Lower leg skin (tissue), 4 donors: ENCODE data around the gene GMCL2. TPM values are rescaled to one million over a fixed set of nuclear protein-coding genes. Genes with fewer than 3 reads are reported as not detected.

Experiments
- DNase-seq, 2 donors: peaks; one replicate each; pipeline ENCODE4 v3.0.0-alpha.2; 2019; ENCODE audit warnings: low spot score in 2 of 2
- H3K4me3 ChIP-seq: fragments of 200-600 bp; sonication (generic); 2 replicates; pipeline ENCODE4 v1.5.1; 2017; ENCODE audit warnings: mild to moderate bottlenecking, low read depth; ENCODE audit not compliant: poor library complexity, severe bottlenecking
- POLR2A ChIP-seq, 2 donors: fragments of 450-650 bp; IDR thresholded peaks; one replicate each; pipeline ENCODE4 v1.6.1; 2016 to 2017; ENCODE audit warnings: antibody characterized with exemption in 2 of 2, mild to moderate bottlenecking in 1 of 2, moderate library complexity in 1 of 2
- WGBS, 2 donors: methylation state at CpG; one replicate each; pipeline ENCODE4 v1.1.5; 2018; 5-methylcytosine and 5-hydroxymethylcytosine counted together
- intact Hi-C: fragments of 100-400 bp; cut with DNase I; formaldehyde crosslinking; loops from one replicate; pipeline ENCODE4 v1.15.0; 2023; ENCODE audit warnings: low total_unique reads
- total RNA-seq, 4 donors: library from RNA; depleted of rRNA; stranded (reverse); fragments of >200 nt; gene quantifications; one replicate each; pipeline ENCODE4 v1.1.0, GENCODE V29; 2016
- TF ChIP-seq, protein P1 (sequence below), 3 donors: fragments of 450-650 bp; IDR thresholded peaks; one replicate each; pipeline ENCODE4 v1.5.1; 2016; ENCODE audit warnings: antibody characterized with exemption in 3 of 3, mild to moderate bottlenecking in 3 of 3, moderate library complexity in 2 of 3

Gene GMCL2
- total RNA-seq, 4 donors from 2014 or later: not detected

DNA sequence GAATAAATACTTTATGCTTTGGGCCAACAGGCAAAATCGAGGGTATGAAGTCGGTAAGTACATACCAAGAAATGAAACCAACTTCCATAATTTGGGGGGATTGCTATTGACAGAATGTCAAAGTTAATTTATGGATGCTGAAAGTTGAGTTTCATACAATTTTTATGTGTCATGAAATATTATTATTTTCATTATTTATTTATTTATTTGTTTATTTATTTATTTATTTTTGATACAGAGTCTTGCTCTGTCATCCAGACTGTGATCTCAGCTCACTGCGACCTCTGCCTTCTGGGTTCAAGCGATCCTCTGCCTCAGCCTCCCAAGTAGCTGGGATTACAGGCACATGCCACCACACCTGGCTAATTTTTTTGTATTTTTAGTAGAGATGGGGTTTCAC is 4.5 kb upstream of the GMCL2 start:
- 80 to 82% methylated on average over 4 of the region's 4 CpGs for WGBS, 2 donors
- TF ChIP-seq POLR2A (IDR thresholded peaks at IDR 0.05): no peak
- TF ChIP-seq, protein P1, sequence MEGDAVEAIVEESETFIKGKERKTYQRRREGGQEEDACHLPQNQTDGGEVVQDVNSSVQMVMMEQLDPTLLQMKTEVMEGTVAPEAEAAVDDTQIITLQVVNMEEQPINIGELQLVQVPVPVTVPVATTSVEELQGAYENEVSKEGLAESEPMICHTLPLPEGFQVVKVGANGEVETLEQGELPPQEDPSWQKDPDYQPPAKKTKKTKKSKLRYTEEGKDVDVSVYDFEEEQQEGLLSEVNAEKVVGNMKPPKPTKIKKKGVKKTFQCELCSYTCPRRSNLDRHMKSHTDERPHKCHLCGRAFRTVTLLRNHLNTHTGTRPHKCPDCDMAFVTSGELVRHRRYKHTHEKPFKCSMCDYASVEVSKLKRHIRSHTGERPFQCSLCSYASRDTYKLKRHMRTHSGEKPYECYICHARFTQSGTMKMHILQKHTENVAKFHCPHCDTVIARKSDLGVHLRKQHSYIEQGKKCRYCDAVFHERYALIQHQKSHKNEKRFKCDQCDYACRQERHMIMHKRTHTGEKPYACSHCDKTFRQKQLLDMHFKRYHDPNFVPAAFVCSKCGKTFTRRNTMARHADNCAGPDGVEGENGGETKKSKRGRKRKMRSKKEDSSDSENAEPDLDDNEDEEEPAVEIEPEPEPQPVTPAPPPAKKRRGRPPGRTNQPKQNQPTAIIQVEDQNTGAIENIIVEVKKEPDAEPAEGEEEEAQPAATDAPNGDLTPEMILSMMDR (IDR thresholded peaks at IDR 0.05): no peak
- intact Hi-C loops: no loop called here
- DNase-seq: no peak
- H3K4me3 ChIP-seq: no peak overlapping the region

DNA sequence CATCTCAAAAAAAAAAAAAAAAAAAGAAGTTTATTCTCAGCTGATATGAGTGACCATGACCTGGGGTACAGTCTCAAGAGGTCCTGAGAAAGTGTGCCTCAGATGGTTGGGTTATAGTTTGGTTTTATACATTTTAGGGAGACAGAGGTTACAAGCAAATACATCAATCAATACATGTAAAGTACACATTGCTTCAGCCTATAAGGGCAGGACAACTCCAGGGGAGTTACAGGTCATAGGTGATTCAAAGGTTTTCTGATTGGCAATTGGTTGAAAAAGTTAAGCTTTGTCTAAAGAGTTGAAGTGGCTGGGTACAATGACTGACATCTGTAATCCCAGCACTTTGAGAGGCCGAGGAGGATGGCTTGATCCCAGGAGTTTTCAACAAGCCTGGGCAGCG is 2.3 kb upstream of the GMCL2 start:
- no peak for DNase-seq
- intact Hi-C loops: no loop called here
- no peak overlapping the region for H3K4me3 ChIP-seq
- no peak for TF ChIP-seq POLR2A (IDR thresholded peaks at IDR 0.05)
- TF ChIP-seq, protein P1 (IDR thresholded peaks at IDR 0.05): no peak
- WGBS, 2 donors: 42 to 43% methylated on average over 2 of the region's 2 CpGs

GRCh38 chr5:178186427-178186826 is 744 bp downstream of the GMCL2 start:
- WGBS, 2 donors: 50 to 59% methylated on average over 6 of the region's 6 CpGs
- TF ChIP-seq, protein P1 (IDR thresholded peaks at IDR 0.05): no peak
- no peak for TF ChIP-seq POLR2A (IDR thresholded peaks at IDR 0.05)
- H3K4me3 ChIP-seq: no peak overlapping the region
- intact Hi-C loops: no loop called here
- no peak for DNase-seq

DNA sequence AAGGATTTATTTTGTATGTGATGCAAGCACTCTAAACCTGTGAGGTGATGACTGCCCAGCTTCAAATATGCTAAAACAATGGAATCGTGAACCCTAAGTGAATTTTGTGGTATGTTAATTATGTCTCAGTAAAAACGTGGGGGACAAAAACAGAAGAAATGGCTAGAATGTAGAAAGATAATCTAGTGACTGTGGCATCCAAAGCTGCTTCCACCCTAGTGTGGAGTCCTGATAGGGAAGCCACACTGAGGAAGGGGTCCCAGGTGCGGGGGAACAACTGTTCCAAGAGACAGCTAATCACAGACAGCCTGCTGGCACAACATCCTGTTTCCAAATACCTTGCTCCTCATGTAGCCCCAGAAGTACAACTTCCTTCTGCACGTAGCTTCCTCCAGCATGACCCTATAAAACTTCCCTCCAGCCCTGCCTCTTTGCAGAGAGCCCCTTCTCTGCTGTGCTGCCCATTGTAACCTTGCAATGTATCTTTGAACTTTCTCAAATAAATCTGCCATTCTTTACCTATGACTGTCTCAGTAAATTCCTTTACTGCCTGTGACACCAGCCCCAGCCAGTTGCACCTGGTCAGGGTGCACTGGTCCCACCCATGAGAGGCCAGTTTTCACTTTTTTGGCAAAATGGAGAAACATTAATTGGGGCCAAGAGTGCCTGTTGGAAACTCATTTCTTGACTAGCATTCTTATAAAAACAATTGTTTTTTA is 4.9 kb downstream of the GMCL2 start:
- WGBS, 2 donors: 37 to 47% methylated on average over 4 of the region's 4 CpGs

DNA sequence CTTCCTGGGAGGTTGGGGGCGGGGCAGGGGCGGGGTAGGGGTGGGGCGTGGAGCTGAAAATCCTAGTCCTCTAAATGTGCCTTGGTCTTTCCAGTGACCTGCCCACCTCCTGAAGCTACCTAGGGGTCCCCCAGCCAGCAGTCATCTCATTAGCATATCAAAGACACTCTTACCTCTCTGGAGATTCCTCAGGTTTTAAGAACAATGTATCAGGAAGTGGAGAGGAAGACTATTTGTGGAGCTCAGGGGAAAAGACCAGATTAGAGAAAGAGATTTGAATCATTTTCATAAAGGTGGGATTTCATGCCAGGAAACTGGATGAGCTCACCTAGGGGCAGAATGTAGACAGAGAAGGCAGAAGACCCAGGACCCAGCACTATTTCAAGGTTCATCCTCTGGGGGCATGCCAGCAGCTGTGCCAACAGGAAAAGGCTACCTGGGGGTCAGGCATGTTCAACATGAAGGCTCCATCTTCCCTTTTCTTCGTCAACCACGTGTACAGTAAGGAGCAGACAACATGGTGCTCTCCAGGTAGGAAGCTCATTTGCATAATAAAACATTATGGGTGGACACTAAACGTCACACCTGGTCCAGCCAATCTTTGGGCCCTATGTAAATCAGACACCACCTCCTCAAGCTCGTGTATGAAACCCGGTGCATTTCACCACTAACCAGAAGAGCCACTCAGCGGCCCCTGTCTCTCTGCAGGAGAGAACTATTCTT is 6.9 kb downstream of the GMCL2 start:
- WGBS, 2 donors: 45 to 49% methylated on average over 9 of the region's 9 CpGs
- intact Hi-C loops: no loop called here

More for the DNA sequence above, 4.9 kb downstream of the GMCL2 start:
- no peak for DNase-seq
- TF ChIP-seq POLR2A (IDR thresholded peaks at IDR 0.05): no peak
- TF ChIP-seq, protein P1 (IDR thresholded peaks at IDR 0.05): no peak
- H3K4me3 ChIP-seq: no peak overlapping the region
- intact Hi-C loops: no loop called here

More for the DNA sequence above, 6.9 kb downstream of the GMCL2 start:
- no peak for DNase-seq
- no peak overlapping the region for H3K4me3 ChIP-seq
- TF ChIP-seq POLR2A (IDR thresholded peaks at IDR 0.05): no peak
- TF ChIP-seq, protein P1 (IDR thresholded peaks at IDR 0.05): no peak
